WTC11 (cell line): Measurements from ENCODE around the gene TMX2.
"Not testable (repeated sequence)": the region's sequence is repeated elsewhere in the genome, so short reads cannot be mapped to it uniquely, and the experiment has no call there.

Source experiments
- CTCF ChIP-seq: fragments of 200-600 bp; IDR thresholded peaks from 2 replicates; pipeline ENCODE4 v1.8.0; 2022; ENCODE audit warnings: antibody characterized with exemption
- E2F5 ChIP-seq: sonication (generic); formaldehyde crosslinking; IDR thresholded peaks from 2 replicates; pipeline ENCODE4 v1.8.1; 2022; ENCODE audit warnings: mild to moderate bottlenecking, moderate library complexity, missing genetic modification reagents
- ESRRA ChIP-seq: sonication (generic); formaldehyde crosslinking; IDR thresholded peaks from 2 replicates; pipeline ENCODE4 v1.8.1; 2022; ENCODE audit warnings: mild to moderate bottlenecking, missing genetic modification reagents, borderline replicate concordance
- ETV6 ChIP-seq: sonication (generic); formaldehyde crosslinking; IDR thresholded peaks from 2 replicates; pipeline ENCODE4 v1.8.1; 2022; ENCODE audit warnings: mild to moderate bottlenecking, missing genetic modification reagents
- NFYB ChIP-seq: sonication (generic); formaldehyde crosslinking; conservative IDR thresholded peaks from 2 replicates; pipeline ENCODE4 v1.8.0; 2022; ENCODE audit warnings: low read depth, missing genetic modification reagents
- TEAD4 ChIP-seq: sonication (generic); formaldehyde crosslinking; IDR thresholded peaks from 2 replicates; pipeline ENCODE4 v1.8.0; 2022; ENCODE audit warnings: mild to moderate bottlenecking, missing genetic modification reagents
- ZNF232 ChIP-seq: sonication (generic); formaldehyde crosslinking; IDR thresholded peaks from 2 replicates; pipeline ENCODE4 v1.8.0; 2022; ENCODE audit warnings: mild to moderate bottlenecking, missing genetic modification reagents
- TF ChIP-seq, protein P1 (sequence below): sonication (generic); formaldehyde crosslinking; IDR thresholded peaks from 2 replicates; pipeline ENCODE4 v1.8.1; 2023; ENCODE audit warnings: mild to moderate bottlenecking, missing genetic modification reagents, moderate library complexity
- TF ChIP-seq, protein P2 (sequence below): fragments of 250-450 bp; sonication (Bioruptor Pico); IDR thresholded peaks from 2 replicates; pipeline ENCODE4 v1.9.0; 2021; ENCODE audit warnings: mild to moderate bottlenecking
- TF ChIP-seq, protein P3 (sequence below): sonication (generic); formaldehyde crosslinking; IDR thresholded peaks from 2 replicates; pipeline ENCODE4 v1.8.0; 2022; ENCODE audit warnings: mild to moderate bottlenecking, missing genetic modification reagents

GRCh38 chr11:57690474-57690873, 21.9 kb upstream of the TMX2 start:
- TF ChIP-seq CTCF; E2F5; ESRRA (CRISPR knock-in tag); NFYB (CRISPR knock-in tag); ETV6 (CRISPR knock-in tag); TEAD4 (CRISPR knock-in tag); ZNF232: not testable (repeated sequence)
- TF ChIP-seq, protein P1, sequence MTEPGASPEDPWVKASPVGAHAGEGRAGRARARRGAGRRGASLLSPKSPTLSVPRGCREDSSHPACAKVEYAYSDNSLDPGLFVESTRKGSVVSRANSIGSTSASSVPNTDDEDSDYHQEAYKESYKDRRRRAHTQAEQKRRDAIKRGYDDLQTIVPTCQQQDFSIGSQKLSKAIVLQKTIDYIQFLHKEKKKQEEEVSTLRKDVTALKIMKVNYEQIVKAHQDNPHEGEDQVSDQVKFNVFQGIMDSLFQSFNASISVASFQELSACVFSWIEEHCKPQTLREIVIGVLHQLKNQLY (CRISPR knock-in tag): not testable (repeated sequence)
- TF ChIP-seq, protein P2, sequence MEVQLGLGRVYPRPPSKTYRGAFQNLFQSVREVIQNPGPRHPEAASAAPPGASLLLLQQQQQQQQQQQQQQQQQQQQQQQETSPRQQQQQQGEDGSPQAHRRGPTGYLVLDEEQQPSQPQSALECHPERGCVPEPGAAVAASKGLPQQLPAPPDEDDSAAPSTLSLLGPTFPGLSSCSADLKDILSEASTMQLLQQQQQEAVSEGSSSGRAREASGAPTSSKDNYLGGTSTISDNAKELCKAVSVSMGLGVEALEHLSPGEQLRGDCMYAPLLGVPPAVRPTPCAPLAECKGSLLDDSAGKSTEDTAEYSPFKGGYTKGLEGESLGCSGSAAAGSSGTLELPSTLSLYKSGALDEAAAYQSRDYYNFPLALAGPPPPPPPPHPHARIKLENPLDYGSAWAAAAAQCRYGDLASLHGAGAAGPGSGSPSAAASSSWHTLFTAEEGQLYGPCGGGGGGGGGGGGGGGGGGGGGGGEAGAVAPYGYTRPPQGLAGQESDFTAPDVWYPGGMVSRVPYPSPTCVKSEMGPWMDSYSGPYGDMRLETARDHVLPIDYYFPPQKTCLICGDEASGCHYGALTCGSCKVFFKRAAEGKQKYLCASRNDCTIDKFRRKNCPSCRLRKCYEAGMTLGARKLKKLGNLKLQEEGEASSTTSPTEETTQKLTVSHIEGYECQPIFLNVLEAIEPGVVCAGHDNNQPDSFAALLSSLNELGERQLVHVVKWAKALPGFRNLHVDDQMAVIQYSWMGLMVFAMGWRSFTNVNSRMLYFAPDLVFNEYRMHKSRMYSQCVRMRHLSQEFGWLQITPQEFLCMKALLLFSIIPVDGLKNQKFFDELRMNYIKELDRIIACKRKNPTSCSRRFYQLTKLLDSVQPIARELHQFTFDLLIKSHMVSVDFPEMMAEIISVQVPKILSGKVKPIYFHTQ (CRISPR knock-in tag): not testable (repeated sequence)
- TF ChIP-seq, protein P3, sequence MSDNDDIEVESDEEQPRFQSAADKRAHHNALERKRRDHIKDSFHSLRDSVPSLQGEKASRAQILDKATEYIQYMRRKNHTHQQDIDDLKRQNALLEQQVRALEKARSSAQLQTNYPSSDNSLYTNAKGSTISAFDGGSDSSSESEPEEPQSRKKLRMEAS (CRISPR knock-in tag): not testable (repeated sequence)
